Nephron progenitor cell (in vitro differentiated cells): Measurements from ENCODE around the gene CD101.

ENCODE experiments used
- DNase-seq: peaks from one replicate; pipeline ENCODE4 v3.0.0; 2021
- H3K27ac Mint-ChIP-seq: 2 replicates; pipeline ENCODE4 v1.8.0; 2021; ENCODE audit warnings: mild to moderate bottlenecking, moderate library complexity, mixed read lengths
- H3K27me3 Mint-ChIP-seq: 2 replicates; pipeline ENCODE4 v1.8.0; 2021; ENCODE audit warnings: mild to moderate bottlenecking, low read depth, mixed read lengths; ENCODE audit not compliant: poor library complexity
- H3K36me3 Mint-ChIP-seq: 2 replicates; pipeline ENCODE4 v1.8.0; 2021; ENCODE audit warnings: low read depth, mixed read lengths
- H3K4me1 Mint-ChIP-seq: 2 replicates; pipeline ENCODE4 v1.8.0; 2021; ENCODE audit warnings: mixed read lengths
- H3K4me3 Mint-ChIP-seq: 2 replicates; pipeline ENCODE4 v1.8.0; 2021; ENCODE audit warnings: mild to moderate bottlenecking, moderate library complexity, mixed read lengths
- H3K9me3 Mint-ChIP-seq: 2 replicates; pipeline ENCODE4 v1.8.0; 2021; ENCODE audit warnings: mild to moderate bottlenecking, moderate library complexity, mixed read lengths
- TF ChIP-seq, protein P1 (sequence below): fragments of 200-600 bp; sonication (generic); IDR thresholded peaks from 2 replicates; pipeline ENCODE4 v1.5.0; 2021; ENCODE audit warnings: antibody characterized with exemption

Gene CD101

GRCh38 chr1:116983678-116984077, 17.9 kb upstream of the CD101 start:
- no peak for DNase-seq
- Mint-ChIP-seq H3K27ac (no peak overlapping the region), H3K4me1 (peaks cover 45% of the 10 kb centered on the region), H3K36me3 (peaks cover 92% of the 10 kb centered on the region), H3K9me3 (peaks cover 16% of the 10 kb centered on the region), H3K27me3 (peaks cover 3% of the 10 kb centered on the region), H3K4me3 (no peak overlapping the region)
- TF ChIP-seq, protein P1, sequence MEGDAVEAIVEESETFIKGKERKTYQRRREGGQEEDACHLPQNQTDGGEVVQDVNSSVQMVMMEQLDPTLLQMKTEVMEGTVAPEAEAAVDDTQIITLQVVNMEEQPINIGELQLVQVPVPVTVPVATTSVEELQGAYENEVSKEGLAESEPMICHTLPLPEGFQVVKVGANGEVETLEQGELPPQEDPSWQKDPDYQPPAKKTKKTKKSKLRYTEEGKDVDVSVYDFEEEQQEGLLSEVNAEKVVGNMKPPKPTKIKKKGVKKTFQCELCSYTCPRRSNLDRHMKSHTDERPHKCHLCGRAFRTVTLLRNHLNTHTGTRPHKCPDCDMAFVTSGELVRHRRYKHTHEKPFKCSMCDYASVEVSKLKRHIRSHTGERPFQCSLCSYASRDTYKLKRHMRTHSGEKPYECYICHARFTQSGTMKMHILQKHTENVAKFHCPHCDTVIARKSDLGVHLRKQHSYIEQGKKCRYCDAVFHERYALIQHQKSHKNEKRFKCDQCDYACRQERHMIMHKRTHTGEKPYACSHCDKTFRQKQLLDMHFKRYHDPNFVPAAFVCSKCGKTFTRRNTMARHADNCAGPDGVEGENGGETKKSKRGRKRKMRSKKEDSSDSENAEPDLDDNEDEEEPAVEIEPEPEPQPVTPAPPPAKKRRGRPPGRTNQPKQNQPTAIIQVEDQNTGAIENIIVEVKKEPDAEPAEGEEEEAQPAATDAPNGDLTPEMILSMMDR: no peak

DNA sequence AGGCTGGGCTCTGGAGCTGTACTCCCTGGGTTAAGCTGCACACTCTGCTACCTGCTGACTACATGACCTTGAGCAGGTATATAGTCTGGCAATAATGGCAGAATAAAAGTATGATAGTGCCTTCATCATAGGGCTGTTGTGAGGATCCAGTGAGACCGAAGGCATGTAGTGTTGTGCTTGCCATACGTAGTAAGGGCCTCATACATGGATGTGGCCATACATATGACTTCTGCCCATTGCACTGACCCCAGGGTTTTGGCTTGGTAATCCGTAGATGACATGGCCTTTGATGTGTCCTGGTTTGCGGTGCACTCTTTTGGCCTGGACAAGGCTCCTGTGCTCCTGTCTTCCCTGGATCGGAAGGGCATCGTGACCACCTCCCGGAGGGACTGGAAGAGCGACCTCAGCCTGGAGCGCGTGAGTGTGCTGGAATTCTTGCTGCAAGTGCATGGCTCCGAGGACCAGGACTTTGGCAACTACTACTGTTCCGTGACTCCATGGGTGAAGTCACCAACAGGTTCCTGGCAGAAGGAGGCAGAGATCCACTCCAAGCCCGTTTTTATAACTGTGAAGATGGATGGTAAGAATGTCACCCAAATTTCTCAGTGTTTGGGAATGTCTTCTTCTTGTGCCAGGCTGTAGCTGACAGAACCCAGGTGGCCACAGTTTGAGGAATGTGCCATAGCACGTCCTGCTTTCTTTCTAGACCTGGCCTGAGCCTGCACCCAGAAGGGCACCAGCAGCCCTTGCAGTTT, 17.0 kb upstream of the CD101 start:
- peaks cover 3% of the 10 kb centered on the region for H3K27me3 Mint-ChIP-seq
- no peak overlapping the region for H3K4me3 Mint-ChIP-seq
- TF ChIP-seq, protein P1: no peak
- H3K27ac Mint-ChIP-seq: no peak overlapping the region
- peaks cover 47% of the 10 kb centered on the region for H3K4me1 Mint-ChIP-seq
- no peak for DNase-seq
- peaks cover 7% of the 10 kb centered on the region for H3K9me3 Mint-ChIP-seq
- peaks cover 91% of the 10 kb centered on the region for H3K36me3 Mint-ChIP-seq

- Mint-ChIP-seq H3K27ac (peak overlapping the region; percentile 87), H3K4me1 (peaks cover 52% of the 10 kb centered on the region), H3K4me3 (peak overlapping the region; percentile 6), H3K9me3 (peaks cover 3% of the 10 kb centered on the region), H3K36me3 (peaks cover 92% of the 10 kb centered on the region), H3K27me3 (peaks cover 6% of the 10 kb centered on the region)
- no peak for DNase-seq
- TF ChIP-seq, protein P1: no peak
These were observed 14.9 kb upstream of the CD101 start for GRCh38 chr1:116986421-116987255.

- H3K4me3 Mint-ChIP-seq: no peak overlapping the region
- TF ChIP-seq, protein P1: no peak
- no peak for DNase-seq
- H3K9me3 Mint-ChIP-seq: peaks cover 8% of the 10 kb centered on the region
- H3K27me3 Mint-ChIP-seq: peaks cover 3% of the 10 kb centered on the region
- peaks cover 46% of the 10 kb centered on the region for H3K4me1 Mint-ChIP-seq
- peaks cover 92% of the 10 kb centered on the region for H3K36me3 Mint-ChIP-seq
- peak overlapping the region; percentile 46 for H3K27ac Mint-ChIP-seq
These were observed 14.4 kb upstream of the CD101 start for GRCh38 chr1:116987256-116987555.

- no peak overlapping the region for H3K4me3 Mint-ChIP-seq
- H3K4me1 Mint-ChIP-seq: peaks cover 42% of the 10 kb centered on the region
- TF ChIP-seq, protein P1: no peak
- H3K36me3 Mint-ChIP-seq: peaks cover 98% of the 10 kb centered on the region
- DNase-seq: no peak
- H3K27ac Mint-ChIP-seq: peak overlapping the region; percentile 46
- peaks cover 19% of the 10 kb centered on the region for H3K9me3 Mint-ChIP-seq
- peaks cover 3% of the 10 kb centered on the region for H3K27me3 Mint-ChIP-seq
These were observed 13.3 kb upstream of the CD101 start for GRCh38 chr1:116988248-116988647.
